ENCODE results near the gene STK10. TPM values are rescaled to one million over a fixed set of nuclear protein-coding genes. Genes with fewer than 3 reads are reported as not detected.
A peak's percentile ranks its signal among the peaks of the same experiment; 100 is the strongest.

The STK10 gene
- total RNA-seq, 2 donors from 2014 or later, result 403 to 408 TPM

GRCh38 chr5:172002310-172002709 lies 185.7 kb downstream of the STK10 start:
- H3K36me3 Mint-ChIP-seq (ENCODE audit: low read depth), result peaks cover 3% of the 10 kb centered on the region
- ATAC-seq, result no peak
- H3K27me3 Mint-ChIP-seq, result no peaks in the 10 kb centered on the region
- H3K4me3 Mint-ChIP-seq, result no peak overlapping the region
- no peak overlapping the region for H3K27ac Mint-ChIP-seq
- peaks cover 57% of the 10 kb centered on the region for H3K4me1 Mint-ChIP-seq
- DNase-seq, result no peak
- no peaks in the 10 kb centered on the region for H3K9me3 ChIP-seq (ENCODE audit: control insufficient read depth, low read length, poor library complexity, severe bottlenecking)

- H3K27ac Mint-ChIP-seq, result no peak overlapping the region
- peak; percentile 51 for ATAC-seq
- H3K4me1 Mint-ChIP-seq, result peaks cover 44% of the 10 kb centered on the region
- H3K27me3 Mint-ChIP-seq, result no peaks in the 10 kb centered on the region
- no peak overlapping the region for H3K4me3 Mint-ChIP-seq
- H3K9me3 ChIP-seq (ENCODE audit: control insufficient read depth, low read length, poor library complexity, severe bottlenecking), result no peaks in the 10 kb centered on the region
- DNase-seq, result no peak
- no peaks in the 10 kb centered on the region for H3K36me3 Mint-ChIP-seq (ENCODE audit: low read depth)
Observed at GRCh38 chr5:171999877-172000276, 188.1 kb downstream of the STK10 start.

GRCh38 chr5:171999100-171999499 lies 188.9 kb downstream of the STK10 start:
- no peaks in the 10 kb centered on the region for H3K9me3 ChIP-seq (ENCODE audit: control insufficient read depth, low read length, poor library complexity, severe bottlenecking)
- Mint-ChIP-seq H3K4me3 (no peak overlapping the region), H3K27ac (no peak overlapping the region), H3K36me3 (ENCODE audit: low read depth) (no peaks in the 10 kb centered on the region), H3K4me1 (peaks cover 41% of the 10 kb centered on the region), H3K27me3 (no peaks in the 10 kb centered on the region)
- ATAC-seq (no peak), DNase-seq (no peak)

GRCh38 chr5:171997011-171997410 lies 191.0 kb downstream of the STK10 start:
- peaks cover 40% of the 10 kb centered on the region for H3K4me1 Mint-ChIP-seq

GRCh38 chr5:171992813-171993212 lies 195.2 kb downstream of the STK10 start:
- peaks cover 2% of the 10 kb centered on the region for H3K36me3 Mint-ChIP-seq (ENCODE audit: low read depth)
- no peaks in the 10 kb centered on the region for H3K9me3 ChIP-seq (ENCODE audit: control insufficient read depth, low read length, poor library complexity, severe bottlenecking)
- peaks cover 34% of the 10 kb centered on the region for H3K4me1 Mint-ChIP-seq
- H3K27me3 Mint-ChIP-seq, result no peaks in the 10 kb centered on the region
- peak overlapping the region; percentile 5 for H3K4me3 Mint-ChIP-seq
- ATAC-seq, result no peak
- no peak for DNase-seq
- no peak overlapping the region for H3K27ac Mint-ChIP-seq

More at GRCh38 chr5:171997011-171997410, 191.0 kb downstream of the STK10 start:
- no peak for ATAC-seq
- H3K9me3 ChIP-seq (ENCODE audit: control insufficient read depth, low read length, poor library complexity, severe bottlenecking), result no peaks in the 10 kb centered on the region
- Mint-ChIP-seq H3K27me3 (no peaks in the 10 kb centered on the region), H3K36me3 (ENCODE audit: low read depth) (no peaks in the 10 kb centered on the region), H3K4me3 (no peak overlapping the region), H3K27ac (peak overlapping the region; percentile 53)
- DNase-seq, result no peak

- Mint-ChIP-seq H3K36me3 (ENCODE audit: low read depth) (peaks cover 2% of the 10 kb centered on the region), H3K27ac (no peak overlapping the region), H3K27me3 (no peaks in the 10 kb centered on the region), H3K4me3 (no peak overlapping the region), H3K4me1 (peaks cover 30% of the 10 kb centered on the region)
- no peaks in the 10 kb centered on the region for H3K9me3 ChIP-seq (ENCODE audit: control insufficient read depth, low read length, poor library complexity, severe bottlenecking)
- ATAC-seq (no peak), DNase-seq (no peak)
Observed at GRCh38 chr5:171992305-171992704, 195.7 kb downstream of the STK10 start.

Other genes with a start within 250 kb of the STK10 start
- 10 to 100 TPM; 28.3 to 30.1 TPM for gene FBXW11, start 181.6 kb downstream of the STK10 start, total RNA-seq
- gene EFCAB9, start 5.9 kb upstream of the STK10 start, total RNA-seq, result not detected
- gene UBTD2, start 95.5 kb upstream of the STK10 start, total RNA-seq, result 1 to 10 TPM; 3.5 to 3.9 TPM

Measured in T-helper 17 cell (primary cell).